Fibroblast of skin of right quadriceps (primary cell): ENCODE data around the gene IGFL2.
"Not testable (repeated sequence)": the region's sequence is repeated elsewhere in the genome, so short reads cannot be mapped to it uniquely, and the experiment has no call there.

Experiments used
- DNase-seq: peaks from one replicate; pipeline ENCODE4 v3.0.0-alpha.2; 2013

Gene IGFL2

DNA sequence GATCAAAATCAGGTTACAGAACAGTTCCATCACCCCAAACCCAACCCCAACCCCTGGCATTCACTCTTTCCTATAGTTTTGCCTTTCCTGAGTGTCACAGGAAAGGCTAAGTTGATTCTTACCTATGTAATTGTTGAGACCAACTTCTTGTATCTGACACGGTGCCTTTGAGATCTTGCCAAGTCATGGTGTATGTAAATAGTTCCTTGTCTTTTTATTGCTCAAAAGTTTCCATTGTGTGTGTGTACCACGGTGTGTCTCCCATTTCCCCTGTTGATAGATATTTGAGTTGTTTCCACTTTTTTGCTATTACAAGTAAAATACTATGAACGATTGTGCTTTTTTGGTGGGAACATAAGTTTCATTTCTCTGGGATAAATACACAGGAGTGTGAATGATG, 3.3 kb upstream of the IGFL2 start:
- no peak for DNase-seq

DNA sequence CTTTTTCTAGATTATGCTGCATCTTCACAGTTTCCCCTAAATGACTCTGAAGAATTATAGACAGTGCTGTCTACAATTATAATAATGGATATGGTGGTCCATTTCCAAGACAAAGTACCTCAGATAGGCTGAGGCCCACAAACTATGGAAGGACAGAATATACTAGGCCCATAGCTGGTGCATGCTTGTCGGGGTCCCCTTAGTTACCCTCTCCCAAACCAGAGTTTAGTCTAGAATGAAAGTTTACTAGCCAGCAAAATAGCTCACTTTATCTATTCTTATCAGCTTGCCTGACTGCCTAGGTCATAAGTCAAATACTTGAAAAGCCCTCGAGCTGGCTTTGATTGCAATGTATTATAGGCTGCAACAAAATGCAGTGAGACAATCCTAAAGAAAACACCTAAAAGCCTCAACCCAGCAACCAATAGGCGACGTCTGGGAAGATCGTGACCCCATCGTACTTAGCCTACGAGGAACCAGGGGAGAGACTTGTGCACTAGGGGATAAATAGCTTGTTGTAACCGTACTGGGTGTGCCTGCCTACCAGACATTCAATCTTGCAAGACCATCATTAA, 785 bp upstream of the IGFL2 start:
- no peak for DNase-seq

DNA sequence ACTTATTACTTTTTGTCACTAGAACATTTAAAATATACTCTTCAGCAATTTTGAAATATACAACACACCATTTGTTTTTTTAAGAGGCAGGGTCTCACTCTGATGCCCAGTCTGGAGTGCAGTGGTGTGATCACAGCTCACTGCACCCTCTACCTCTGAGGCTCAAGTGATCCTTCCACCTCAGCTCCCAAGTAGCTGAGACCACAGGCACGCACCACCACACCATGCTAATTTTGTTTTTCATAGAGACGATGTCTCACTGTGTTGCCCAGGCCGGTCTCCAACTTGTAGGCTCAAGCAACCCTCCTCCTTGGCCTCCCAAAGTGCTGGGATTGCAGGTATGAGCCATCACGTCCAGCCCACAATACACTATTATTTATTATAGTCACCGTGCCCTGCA, 2.6 kb downstream of the IGFL2 start:
- no peak for DNase-seq

DNA sequence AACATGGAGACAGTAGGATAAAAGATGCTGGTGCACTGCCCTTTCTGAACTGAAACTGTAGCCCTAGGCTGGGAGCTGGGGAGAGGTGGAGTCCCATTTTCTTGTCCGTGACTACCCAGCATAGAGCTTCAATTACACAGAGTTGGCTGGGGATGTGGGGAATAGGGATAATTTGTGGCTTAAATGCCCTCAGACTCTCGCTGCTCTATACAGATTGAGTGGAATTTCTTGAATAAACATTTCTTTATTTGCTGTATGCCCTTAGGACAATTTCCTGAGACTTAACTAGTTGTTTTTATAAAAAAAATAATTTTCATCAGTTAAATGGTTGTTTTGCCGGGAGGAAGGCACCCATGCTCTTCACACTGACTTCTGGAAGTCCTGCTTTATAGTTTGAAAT, 7.2 kb downstream of the IGFL2 start:
- no peak for DNase-seq

DNA sequence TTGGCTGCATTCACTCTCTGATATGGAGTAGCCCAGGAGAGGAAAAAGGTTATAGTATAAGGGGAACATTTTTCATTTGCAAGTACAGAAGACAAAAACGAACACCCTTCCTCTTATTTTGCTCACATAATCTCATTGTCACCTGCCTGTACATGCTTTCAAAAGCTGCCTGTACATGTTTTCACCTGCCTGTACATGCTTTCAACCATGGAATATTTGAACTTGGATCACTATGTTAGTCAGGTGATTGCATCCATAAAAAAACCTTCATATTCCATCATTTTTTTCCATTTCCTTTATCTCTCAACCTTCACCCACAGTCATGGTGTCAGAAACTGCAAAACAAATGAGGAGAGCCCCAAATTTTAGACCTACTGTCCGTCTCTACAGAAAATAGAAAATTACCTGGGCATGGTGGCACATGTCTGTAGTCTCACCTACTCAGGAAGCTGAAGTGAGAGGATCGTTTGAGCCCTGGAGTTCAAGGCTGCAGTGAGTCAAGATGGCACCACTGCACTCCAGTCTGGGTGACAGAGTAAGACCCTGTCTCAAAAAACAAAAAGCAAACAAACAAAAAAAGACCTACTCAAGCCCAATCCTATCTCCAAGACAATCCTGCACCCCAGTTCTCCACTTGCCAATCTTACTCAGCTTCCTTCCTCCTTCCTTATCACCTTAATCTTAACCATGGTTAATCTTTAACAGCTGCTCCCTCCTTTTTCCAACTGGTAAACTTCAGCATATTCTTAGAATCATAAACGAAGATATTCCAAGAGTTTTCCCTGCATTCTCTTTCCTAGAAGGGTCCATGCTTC, 11.6 kb downstream of the IGFL2 start:
- no peak for DNase-seq

DNA sequence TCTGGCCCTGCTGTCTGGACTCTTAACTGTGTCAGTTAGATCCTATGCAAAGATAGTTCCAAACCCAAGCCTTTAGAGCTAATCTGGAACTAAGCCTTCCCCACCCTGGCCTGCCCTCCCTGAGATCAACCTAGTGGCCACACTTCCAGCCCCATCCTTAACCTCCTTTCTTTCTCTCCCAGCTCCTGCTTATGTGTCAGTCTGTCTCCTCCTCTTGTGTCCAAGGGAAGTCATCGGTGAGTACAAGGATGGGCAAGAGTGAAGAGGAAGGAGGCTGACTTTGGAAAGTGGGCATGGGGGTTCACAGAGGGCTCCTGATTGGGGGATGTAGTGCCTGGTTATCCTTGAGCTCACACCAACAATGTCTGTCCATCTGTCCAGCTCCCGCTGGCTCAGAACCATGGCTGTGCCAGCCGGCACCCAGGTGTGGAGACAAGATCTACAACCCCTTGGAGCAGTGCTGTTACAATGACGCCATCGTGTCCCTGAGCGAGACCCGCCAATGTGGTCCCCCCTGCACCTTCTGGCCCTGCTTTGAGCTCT, 12.3 kb downstream of the IGFL2 start:
- DNase-seq: no peak

DNA sequence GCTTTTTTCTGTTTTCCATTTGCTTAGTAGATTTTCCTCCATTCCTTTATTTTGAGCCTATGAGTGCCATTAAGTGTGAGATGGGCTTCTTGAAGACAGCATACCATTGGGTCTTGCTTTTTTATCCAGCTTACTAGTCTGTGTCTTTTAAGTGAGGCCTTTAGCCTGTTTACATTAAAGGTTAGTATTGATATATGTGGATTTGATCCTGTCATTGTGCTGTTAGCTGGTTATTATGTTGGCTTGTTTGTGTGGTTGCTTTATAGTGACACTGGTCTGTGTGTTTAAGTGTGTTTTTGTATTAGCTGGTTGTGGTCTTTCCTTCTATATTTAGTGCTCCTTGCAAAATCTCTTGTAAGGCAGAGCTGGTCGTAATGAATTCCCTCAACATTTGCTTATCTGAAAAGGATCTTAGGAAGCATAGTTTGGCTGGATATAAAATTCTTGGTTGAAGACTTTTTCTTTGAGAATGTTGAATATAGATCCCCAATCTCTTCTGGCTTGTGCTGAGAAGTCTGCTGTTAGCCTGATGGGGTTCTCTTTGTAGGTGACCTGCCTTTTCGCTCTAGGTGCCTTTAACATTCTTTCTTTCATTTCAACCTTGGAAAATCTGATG, 13.7 kb downstream of the IGFL2 start:
- not testable (repeated sequence) for DNase-seq

DNA sequence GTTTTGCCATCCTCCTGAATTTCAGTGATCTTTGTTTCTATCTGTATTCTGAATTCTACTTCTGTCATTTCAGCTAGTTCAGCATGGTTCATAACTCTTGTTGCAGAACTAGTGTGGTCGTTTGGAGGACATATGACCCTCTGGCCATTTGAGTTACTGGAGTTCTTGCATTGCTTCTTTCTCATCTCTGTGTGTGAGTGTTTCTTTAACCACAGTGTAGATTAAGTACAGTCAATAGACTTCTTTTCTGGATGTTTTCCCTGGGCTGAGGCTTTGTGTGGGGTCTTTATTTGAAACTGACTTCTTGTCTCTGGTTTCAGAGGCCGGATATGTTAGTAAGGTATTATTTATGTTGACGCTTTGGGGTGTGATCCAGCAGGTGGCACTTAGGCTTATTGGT, 14.7 kb downstream of the IGFL2 start:
- DNase-seq: no peak

DNA sequence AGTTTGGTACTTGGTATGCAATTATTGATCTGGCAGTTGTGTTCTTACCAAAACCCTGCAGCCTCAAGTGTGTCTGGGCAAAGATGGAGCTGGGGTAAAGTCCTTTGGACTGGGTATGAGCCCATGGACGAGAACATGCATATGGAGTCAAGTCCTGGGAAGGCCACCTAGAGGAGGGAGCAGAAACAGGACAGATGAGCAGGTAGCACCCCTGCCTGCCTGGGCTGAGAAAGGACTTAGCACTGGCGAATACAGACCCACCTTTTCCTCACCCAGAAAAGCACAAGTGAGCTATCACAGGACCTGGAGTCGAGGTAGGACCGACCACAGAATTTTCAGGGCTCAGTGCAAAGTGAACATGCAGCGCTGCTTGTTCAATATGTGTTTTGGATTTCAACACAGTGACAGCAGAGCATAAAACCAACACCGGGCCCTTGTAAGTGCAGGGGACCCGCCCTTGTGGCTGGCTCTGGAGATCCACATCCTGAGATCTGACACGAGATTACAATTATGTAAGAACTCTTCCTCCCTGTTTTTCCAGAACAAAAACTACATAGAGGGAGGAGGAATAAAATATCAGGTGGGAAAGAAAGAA, 25.9 kb downstream of the IGFL2 start:
- no peak for DNase-seq

DNA sequence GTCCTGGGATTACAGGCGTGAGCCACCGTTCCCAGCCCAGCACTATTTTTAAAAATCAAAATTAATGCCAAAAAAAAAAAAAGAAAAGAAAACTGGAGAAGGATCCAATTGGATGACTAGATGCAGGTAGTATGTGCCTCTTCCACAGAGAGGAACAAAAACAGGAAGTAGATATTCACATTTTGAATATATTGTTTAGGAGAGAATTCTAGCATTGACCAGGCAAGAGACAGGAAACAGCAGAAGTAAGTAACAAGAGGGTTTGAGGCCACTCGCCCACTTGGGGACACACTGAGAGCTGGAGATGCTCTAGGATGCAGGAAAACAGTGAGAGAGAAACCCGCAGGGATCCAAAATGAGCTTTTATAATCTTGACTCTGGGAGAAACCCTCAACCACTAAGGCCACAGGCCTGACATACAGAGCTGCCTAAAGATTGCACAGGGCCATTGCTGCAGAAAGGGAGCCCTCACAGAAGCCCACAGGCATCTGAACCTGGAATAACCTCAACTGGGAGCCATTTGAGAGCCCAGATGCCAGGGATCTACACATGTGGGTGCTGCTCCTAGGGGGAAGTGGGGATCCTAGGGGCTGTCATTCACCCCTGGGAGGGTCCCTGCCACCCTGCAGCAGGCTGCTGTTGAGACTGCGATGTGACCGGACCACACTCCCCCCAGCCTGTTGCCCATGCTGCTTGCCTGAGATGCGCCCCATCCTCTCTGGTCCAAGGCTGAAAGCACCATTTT, 28.2 kb downstream of the IGFL2 start:
- DNase-seq: no peak

DNA sequence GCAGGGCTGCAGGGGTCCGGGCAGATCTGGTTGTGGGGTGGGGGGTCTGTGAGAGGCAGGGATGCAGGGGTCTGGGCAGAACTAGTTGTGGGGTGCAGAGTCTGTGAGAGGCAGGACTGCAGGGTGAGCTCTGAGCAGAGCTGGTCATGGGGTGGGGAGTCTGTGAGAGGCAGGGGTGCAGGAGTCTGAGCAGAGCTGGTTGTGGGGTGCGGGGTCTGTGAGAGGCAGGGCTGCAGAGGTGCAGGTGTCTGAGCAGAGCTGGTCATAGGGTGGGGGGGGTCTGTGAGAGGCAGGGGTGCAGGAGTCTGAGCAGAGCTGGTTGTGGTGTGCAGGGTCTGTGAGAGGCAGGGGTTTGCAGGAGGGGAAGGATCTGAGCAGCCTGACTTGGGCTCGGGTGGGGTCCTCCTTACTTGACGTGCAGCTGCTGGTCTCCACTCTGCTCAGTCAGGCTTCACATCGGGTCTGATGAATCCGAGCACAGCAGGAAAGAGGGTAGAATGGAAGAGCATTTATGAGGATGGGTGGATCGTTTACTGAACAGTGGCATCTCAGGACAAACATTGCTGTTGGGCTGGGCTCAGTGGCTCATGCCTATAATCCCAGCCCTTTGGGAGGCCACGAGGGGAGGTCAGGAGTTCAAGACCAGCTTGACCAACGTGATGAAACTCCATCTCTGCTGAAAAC, 31.2 kb downstream of the IGFL2 start:
- no peak for DNase-seq

DNA sequence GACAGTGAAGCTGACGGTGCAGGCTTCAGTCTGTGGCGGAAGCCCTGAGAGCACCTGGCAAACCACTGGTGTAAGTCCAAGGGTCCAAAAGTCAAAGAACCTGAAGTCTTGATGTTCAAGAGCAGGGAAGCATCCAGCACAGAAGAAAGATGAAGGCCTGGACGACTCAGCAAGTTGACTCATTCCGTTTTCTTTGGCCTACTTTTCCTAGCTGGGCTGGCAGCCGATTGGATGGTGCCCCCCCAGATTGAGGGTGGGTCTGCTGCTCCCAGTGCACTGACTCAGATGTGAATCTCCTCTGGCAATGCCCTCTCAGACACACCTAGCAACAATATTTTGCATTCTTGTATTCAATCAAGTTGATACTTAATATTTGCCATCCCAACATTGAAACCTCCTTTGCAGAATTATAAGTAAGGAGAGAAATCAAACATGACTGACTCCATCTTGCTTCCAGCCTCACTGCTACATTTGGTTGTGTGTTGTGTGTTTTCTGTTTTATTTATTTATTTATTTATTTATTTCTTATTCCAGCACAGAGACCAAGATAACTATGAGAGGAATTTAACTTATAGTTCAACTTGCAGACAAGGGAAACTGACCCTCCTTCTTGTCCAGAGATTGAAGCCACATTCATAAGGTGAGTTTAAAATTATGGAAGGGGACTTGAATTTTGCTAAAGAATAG, 32.8 kb downstream of the IGFL2 start:
- peak; percentile 65 for DNase-seq

DNA sequence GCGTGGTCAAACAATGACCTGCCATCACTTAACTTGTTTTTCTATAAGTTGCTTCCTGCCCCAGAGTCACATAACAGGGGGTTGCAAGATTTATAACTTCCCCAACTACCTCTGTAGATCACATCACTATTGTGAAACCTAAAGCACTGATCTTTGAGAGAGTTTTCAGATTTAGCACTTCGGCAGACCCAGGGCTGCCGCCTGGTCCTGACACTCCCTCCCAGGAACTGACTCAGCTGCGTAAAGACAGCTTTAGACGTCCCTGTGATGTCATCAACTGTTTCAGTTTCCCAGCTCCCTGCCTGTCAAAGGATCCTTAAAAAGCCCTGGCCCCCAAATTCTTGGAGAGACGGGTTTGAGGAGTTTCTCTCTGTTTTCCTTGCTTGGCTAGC, 33.3 kb downstream of the IGFL2 start:
- peak; percentile 56 for DNase-seq

DNA sequence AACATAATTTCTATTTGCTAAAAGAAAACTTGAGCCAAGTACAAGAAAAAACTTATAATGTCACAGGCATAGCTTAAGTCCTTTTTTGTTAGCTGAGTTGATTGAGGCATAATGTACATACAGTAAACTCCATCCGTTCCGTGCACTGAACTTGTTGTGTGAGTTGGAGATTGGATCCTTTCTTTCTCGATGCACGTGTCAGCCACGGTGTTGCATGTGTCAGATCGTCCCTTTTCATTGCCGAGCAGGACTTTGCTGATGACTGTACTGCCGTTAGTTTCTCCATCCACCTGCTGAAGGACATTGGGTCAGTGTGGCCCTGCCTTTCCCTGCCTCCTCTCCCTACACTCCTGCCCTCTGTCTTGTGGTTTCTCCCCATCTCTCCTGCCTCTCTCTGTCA, 34.4 kb downstream of the IGFL2 start:
- no peak for DNase-seq

DNA sequence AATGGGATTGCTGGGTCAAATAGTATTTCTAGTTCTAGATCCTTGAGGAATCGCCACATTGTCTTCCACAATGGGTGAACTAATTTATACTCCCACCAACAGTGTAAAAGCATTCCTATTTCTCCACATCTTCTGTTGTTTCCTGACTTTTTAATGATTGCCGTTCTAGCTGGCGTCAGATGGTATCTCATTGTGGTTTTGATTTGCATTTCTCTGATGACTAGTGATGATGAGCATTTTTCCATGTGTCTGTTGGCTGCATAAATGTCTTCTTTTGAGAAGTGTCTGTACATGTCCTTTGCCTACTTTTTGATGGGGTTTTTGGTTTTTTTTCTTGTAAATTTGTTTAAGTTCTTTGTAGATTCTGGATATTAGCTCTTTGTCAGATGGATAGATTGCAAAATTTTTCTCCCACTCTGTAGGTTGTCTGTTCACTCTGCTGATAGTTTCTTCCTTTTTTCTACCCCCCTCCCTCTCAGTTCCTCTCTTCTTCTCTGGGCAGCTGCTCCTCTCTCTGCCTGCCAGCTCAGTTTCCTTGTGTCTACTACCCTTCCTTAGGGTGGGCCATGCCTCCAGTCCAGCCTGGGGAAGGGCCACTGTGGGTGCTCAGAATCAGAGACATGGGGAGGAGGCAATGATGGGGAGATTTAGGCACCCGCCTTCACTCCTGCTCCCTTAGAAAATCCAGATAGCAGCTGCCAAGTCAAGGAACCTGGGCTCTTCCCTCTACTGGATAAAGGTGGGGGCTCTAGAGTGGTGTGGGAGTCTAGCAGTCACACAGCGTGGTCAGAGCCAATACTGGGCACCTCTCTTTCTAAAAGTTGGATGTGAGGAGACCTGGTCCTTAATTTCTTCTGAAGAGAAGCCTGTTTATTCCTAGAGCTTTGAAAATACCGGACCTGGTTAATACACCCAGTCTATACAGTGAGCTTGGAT, 37.0 kb downstream of the IGFL2 start:
- DNase-seq: peak; percentile 86

DNA sequence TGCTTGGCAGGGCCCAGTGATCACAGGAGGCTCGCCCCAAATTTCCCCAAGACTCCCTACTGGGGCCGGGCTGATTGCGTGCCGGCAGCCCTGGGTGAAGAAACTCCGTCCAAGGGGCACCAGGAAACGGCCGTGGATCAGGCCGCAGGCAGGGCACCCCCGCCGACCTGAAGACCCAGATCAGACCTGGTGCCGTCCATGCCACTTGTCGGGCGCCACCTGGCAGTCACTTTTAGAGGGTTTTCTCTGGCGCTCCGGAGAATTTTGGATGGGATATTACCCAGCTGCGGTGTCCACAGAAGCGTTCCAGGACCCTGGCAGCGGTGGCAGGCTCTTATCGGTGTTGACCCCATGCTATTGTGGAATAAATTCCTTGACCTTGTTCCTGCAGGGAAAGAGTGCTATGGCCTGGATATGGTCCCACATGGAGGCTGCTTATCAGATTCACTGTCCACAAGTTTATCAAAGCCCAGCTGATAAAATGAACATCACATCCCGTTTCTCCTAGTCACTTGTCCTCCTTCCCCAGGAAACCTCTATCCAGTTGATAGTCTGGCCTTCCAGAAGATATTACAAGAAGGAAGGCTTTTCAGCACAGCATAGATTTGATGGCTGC, 38.2 kb downstream of the IGFL2 start:
- no peak for DNase-seq

DNA sequence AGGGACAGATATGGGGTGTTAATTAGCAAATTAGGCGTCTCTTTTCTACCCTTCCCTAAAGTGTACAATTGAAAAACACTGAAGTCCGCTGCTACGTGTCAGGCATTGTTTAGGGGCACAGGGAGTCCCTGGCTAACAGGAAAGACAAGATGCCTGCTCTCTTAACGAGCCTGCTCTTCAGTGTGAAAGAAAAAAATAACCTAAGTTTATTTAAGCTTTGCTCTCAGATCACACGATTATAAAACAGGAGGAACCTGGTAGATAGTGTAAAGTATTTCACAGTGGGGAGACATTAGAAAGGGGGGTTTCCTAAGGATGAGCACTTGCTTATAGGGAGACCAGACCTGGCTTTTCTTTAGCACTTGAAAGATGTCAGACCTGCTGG, 38.7 kb downstream of the IGFL2 start:
- no peak for DNase-seq

DNA sequence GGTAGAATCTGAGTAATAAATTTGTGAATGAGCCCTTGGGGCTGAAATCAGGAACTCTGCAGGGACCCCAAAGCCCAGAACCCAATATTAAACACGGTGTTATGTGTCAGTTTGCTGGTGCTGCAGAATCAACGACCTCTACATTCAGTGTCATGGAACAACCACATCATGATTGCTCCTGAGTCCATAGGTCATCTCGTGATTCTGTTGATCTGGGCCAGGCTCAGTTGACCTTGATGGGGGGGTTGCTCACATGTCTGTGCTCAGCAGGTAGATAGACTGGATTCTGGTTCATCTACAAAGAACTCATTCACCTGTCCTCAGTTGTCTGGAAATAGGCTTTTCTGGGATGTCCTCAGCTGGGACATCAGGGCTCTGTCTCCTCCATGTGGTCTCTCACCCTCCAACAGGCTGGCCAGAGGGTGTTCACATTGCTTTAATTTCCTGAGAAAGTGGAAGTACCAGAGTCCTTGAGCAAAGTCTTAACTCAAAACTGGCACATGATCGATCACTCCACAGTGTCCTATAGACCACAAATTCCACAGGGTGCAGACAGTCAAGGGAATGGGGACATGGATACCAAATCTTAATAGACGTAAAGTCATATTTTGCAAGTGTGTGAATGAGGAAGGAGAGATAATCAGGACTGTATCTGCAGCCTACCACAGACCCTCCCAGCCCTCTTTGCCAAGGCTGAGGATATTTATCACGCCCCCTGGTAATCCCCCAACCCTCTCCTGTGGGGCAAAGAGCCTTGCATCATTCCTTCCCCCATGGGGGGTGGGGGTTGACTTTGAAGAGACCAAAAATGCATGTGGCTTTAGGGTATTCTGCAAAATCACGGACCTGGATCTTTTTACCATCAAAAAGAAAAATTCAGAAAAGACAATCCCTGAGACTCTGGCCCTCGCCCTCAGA, 42.2 kb downstream of the IGFL2 start:
- no peak for DNase-seq

DNA sequence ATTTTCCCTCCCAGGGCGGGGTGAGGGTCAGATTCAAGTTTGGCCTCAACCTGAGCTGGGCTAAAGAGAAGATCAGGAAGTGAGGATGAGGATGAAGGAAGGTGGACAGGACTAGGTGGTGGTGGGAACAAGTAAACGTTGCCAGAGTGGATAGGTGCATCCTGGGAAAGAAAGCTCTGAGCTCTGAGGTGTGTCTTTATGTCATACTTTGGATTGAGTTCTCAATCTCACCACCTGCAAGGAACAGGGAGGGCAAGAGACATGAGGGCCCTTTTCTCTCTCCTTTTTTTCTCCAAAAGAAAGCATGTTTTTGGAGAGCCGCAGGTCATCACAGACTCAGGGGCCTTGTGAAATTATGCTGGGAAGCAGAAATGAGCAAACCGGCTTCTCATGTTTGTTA, 43.3 kb downstream of the IGFL2 start:
- DNase-seq: no peak
